T-helper 2 cell treated with Interferon-gamma antibody and Interleukin-4, amounts not matched to agents 5 μg/mL and 100 μg/mL, for 36 hours (primary cell): ENCODE results near the gene CCDC8.
"Not testable (repeated sequence)": the region's sequence is repeated elsewhere in the genome, so short reads cannot be mapped to it uniquely, and the experiment has no call there.

Source experiments
- DNase-seq: peaks from one replicate; pipeline ENCODE4 v3.0.0; 2021; ENCODE audit warnings: low spot score
- H3K27ac Mint-ChIP-seq: one replicate; pipeline ENCODE4 v1.8.0; 2021; ENCODE audit warnings: mild to moderate bottlenecking, mixed read lengths
- H3K27me3 Mint-ChIP-seq: one replicate; pipeline ENCODE4 v1.8.0; 2021; ENCODE audit warnings: low read depth, mixed read lengths
- H3K36me3 Mint-ChIP-seq: one replicate; pipeline ENCODE4 v1.8.0; 2021; ENCODE audit warnings: low read depth, mixed read lengths
- H3K4me1 Mint-ChIP-seq: one replicate; pipeline ENCODE4 v1.8.0; 2021; ENCODE audit warnings: low read depth, mixed read lengths
- H3K4me3 Mint-ChIP-seq: one replicate; pipeline ENCODE4 v1.8.0; 2022; ENCODE audit warnings: mild to moderate bottlenecking, moderate library complexity, mixed read lengths
- H3K9me3 Mint-ChIP-seq: one replicate; pipeline ENCODE4 v1.8.0; 2021; ENCODE audit warnings: mixed read lengths

Gene CCDC8

GRCh38 chr19:46386996-46387712 lies 26.2 kb downstream of the CCDC8 start:
- no peak for DNase-seq
- Mint-ChIP-seq H3K27me3 (no peaks in the 10 kb centered on the region), H3K27ac (peak overlapping the region; percentile 35), H3K4me1 (no peaks in the 10 kb centered on the region), H3K4me3 (no peak overlapping the region), H3K9me3 (no peaks in the 10 kb centered on the region), H3K36me3 (peaks cover 65% of the 10 kb centered on the region)

- Mint-ChIP-seq H3K36me3 (peaks cover 63% of the 10 kb centered on the region), H3K27ac (no peak overlapping the region), H3K4me3 (no peak overlapping the region), H3K27me3 (no peaks in the 10 kb centered on the region), H3K4me1 (no peaks in the 10 kb centered on the region), H3K9me3 (no peaks in the 10 kb centered on the region)
- no peak for DNase-seq
Measured at GRCh38 chr19:46386151-46386550, 27.2 kb downstream of the CCDC8 start.

- no peak overlapping the region for H3K4me3 Mint-ChIP-seq
- H3K9me3 Mint-ChIP-seq: no peaks in the 10 kb centered on the region
- peaks cover 66% of the 10 kb centered on the region for H3K36me3 Mint-ChIP-seq
- no peak overlapping the region for H3K27ac Mint-ChIP-seq
- no peak for DNase-seq
- no peaks in the 10 kb centered on the region for H3K4me1 Mint-ChIP-seq
- H3K27me3 Mint-ChIP-seq: no peaks in the 10 kb centered on the region
Measured at GRCh38 chr19:46385636-46386035, 27.7 kb downstream of the CCDC8 start.

GRCh38 chr19:46384396-46384795 lies 29.0 kb downstream of the CCDC8 start:
- Mint-ChIP-seq H3K27ac (no peak overlapping the region), H3K4me3 (no peak overlapping the region), H3K4me1 (peaks cover 1% of the 10 kb centered on the region), H3K27me3 (no peaks in the 10 kb centered on the region), H3K36me3 (peaks cover 66% of the 10 kb centered on the region), H3K9me3 (no peaks in the 10 kb centered on the region)
- DNase-seq: no peak

- H3K27me3 Mint-ChIP-seq: no peaks in the 10 kb centered on the region
- H3K27ac Mint-ChIP-seq: no peak overlapping the region
- no peak for DNase-seq
- H3K36me3 Mint-ChIP-seq: peaks cover 62% of the 10 kb centered on the region
- no peak overlapping the region for H3K4me3 Mint-ChIP-seq
- no peaks in the 10 kb centered on the region for H3K9me3 Mint-ChIP-seq
- H3K4me1 Mint-ChIP-seq: peaks cover 2% of the 10 kb centered on the region
Measured at GRCh38 chr19:46383846-46384245, 29.5 kb downstream of the CCDC8 start.

- H3K36me3 Mint-ChIP-seq: peaks cover 60% of the 10 kb centered on the region
- peaks cover 2% of the 10 kb centered on the region for H3K4me1 Mint-ChIP-seq
- no peaks in the 10 kb centered on the region for H3K27me3 Mint-ChIP-seq
- no peaks in the 10 kb centered on the region for H3K9me3 Mint-ChIP-seq
- no peak overlapping the region for H3K4me3 Mint-ChIP-seq
- no peak for DNase-seq
- no peak overlapping the region for H3K27ac Mint-ChIP-seq
Measured at GRCh38 chr19:46383171-46383815, 30.1 kb downstream of the CCDC8 start.

- H3K27ac Mint-ChIP-seq: no peak overlapping the region
- H3K4me3 Mint-ChIP-seq: no peak overlapping the region
- H3K36me3 Mint-ChIP-seq: peaks cover 58% of the 10 kb centered on the region
- no peak for DNase-seq
- H3K27me3 Mint-ChIP-seq: no peaks in the 10 kb centered on the region
- no peaks in the 10 kb centered on the region for H3K9me3 Mint-ChIP-seq
- peaks cover 2% of the 10 kb centered on the region for H3K4me1 Mint-ChIP-seq
Measured at GRCh38 chr19:46381756-46382345, 31.5 kb downstream of the CCDC8 start.

GRCh38 chr19:46381346-46381745 lies 32.0 kb downstream of the CCDC8 start:
- Mint-ChIP-seq H3K27ac (no peak overlapping the region), H3K27me3 (no peaks in the 10 kb centered on the region), H3K4me1 (peaks cover 2% of the 10 kb centered on the region), H3K9me3 (no peaks in the 10 kb centered on the region), H3K36me3 (peaks cover 56% of the 10 kb centered on the region), H3K4me3 (no peak overlapping the region)
- DNase-seq: no peak

- H3K9me3 Mint-ChIP-seq: no peaks in the 10 kb centered on the region
- DNase-seq: no peak
Measured at GRCh38 chr19:46380690-46381089, 32.7 kb downstream of the CCDC8 start.

GRCh38 chr19:46378268-46378667 lies 35.1 kb downstream of the CCDC8 start:
- no peaks in the 10 kb centered on the region for H3K9me3 Mint-ChIP-seq
- no peaks in the 10 kb centered on the region for H3K27me3 Mint-ChIP-seq
- H3K4me1 Mint-ChIP-seq: peaks cover 2% of the 10 kb centered on the region
- no peak for DNase-seq
- H3K4me3 Mint-ChIP-seq: no peak overlapping the region
- H3K36me3 Mint-ChIP-seq: peaks cover 42% of the 10 kb centered on the region
- H3K27ac Mint-ChIP-seq: no peak overlapping the region

More at GRCh38 chr19:46380690-46381089, 32.7 kb downstream of the CCDC8 start:
- no peaks in the 10 kb centered on the region for H3K27me3 Mint-ChIP-seq
- H3K27ac Mint-ChIP-seq: no peak overlapping the region
- H3K4me1 Mint-ChIP-seq: peaks cover 2% of the 10 kb centered on the region
- H3K4me3 Mint-ChIP-seq: no peak overlapping the region
- peaks cover 59% of the 10 kb centered on the region for H3K36me3 Mint-ChIP-seq

GRCh38 chr19:46376241-46377153 lies 36.9 kb downstream of the CCDC8 start:
- Mint-ChIP-seq H3K27ac (no peak overlapping the region), H3K9me3 (no peaks in the 10 kb centered on the region), H3K27me3 (no peaks in the 10 kb centered on the region), H3K4me3 (no peak overlapping the region), H3K36me3 (peaks cover 37% of the 10 kb centered on the region), H3K4me1 (peaks cover 11% of the 10 kb centered on the region)
- DNase-seq: no peak

GRCh38 chr19:46375476-46376067 lies 37.8 kb downstream of the CCDC8 start:
- not testable (repeated sequence) for H3K27ac Mint-ChIP-seq, DNase-seq, H3K9me3 Mint-ChIP-seq, H3K4me3 Mint-ChIP-seq, H3K27me3 Mint-ChIP-seq
- H3K36me3 Mint-ChIP-seq: peaks cover 32% of the 10 kb centered on the region
- peaks cover 16% of the 10 kb centered on the region for H3K4me1 Mint-ChIP-seq
